ENCODE data around the gene GIMAP8.
A peak's percentile ranks its signal among the peaks of the same experiment; 100 is the strongest.

The GIMAP8 gene

GRCh38 chr7:150412016-150412415, 38.4 kb upstream of the GIMAP8 start:
- DNase-seq = no peak

- no peak for DNase-seq
Measured at GRCh38 chr7:150412518-150413488, 37.6 kb upstream of the GIMAP8 start.

- DNase-seq = no peak
Measured at GRCh38 chr7:150413640-150414081, 36.8 kb upstream of the GIMAP8 start.

DNA sequence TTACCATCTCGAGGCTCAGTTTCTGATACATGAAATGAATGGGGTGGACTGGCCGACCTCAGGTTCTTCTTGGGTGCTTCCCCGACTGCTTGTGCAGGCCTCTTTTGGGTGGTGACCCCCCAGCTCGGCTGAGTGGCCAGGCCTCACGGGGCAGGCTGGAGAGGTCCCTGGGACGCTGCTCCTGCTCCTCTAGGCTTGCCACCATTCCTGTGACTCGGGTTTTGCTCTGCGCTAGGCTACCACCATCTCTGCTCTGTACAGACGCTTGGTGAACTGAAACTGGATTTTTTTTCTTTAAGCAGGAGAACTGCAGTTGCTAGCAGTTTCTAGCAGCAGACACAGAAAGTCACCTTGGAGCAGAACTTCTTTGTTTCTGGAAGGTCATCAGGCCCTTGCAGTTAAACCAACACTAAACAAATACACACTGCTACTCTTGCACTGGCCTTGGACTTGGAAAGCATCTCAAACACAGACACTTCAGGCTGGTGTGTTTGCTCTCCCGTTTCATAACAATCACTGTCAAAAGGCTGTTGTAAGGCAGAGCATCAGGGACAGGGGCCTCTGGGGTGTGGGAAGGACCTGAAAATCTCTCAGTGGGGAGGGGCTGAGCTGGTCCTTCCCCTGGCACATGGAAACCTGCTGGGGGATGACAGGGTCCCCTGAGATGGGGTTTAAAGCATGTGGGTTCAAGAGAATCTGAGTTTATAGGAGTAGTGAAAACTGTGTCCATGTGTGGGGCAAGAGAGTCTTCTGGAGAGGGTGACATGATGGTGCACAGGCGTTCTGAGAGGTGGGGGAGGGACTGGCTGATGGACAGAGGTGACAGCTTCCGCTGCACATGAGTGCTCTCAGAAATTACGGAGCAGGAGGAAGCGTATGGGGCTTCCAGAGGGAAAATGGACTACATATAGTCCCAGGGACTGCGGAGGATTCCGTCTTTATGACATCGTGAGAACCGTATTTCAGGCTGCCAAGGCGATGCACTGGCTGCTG, 35.0 kb upstream of the GIMAP8 start:
- DNase-seq = no peak

- no peak for DNase-seq
Measured at GRCh38 chr7:150417239-150417638, 33.2 kb upstream of the GIMAP8 start.

- no peak for DNase-seq
Measured at GRCh38 chr7:150417863-150418262, 32.6 kb upstream of the GIMAP8 start.

- DNase-seq = no peak
Measured at GRCh38 chr7:150420242-150420641, 30.2 kb upstream of the GIMAP8 start.

- peak; percentile 62 to 84 for DNase-seq
Measured at GRCh38 chr7:150420987-150421674, 29.3 kb upstream of the GIMAP8 start.

DNA sequence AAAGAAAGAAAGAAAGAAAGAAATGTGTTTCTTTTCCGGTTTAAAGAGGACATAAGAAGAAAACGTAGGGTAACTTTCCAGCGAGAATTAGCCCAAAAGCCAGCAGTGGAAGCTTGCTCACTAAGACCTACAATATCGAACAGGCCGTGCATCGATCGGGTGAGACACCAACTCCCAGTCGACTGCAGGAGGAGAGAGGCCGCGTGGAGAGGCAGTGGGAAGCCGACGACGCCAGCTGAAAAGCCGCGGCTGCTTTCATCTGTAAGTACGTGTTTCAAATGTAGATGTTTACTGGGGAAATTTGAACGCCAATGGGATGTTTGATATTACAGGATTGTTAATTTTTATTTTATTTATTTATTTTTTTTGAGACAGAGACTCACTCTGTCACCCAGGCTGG, 28.6 kb upstream of the GIMAP8 start:
- no peak for DNase-seq

DNA sequence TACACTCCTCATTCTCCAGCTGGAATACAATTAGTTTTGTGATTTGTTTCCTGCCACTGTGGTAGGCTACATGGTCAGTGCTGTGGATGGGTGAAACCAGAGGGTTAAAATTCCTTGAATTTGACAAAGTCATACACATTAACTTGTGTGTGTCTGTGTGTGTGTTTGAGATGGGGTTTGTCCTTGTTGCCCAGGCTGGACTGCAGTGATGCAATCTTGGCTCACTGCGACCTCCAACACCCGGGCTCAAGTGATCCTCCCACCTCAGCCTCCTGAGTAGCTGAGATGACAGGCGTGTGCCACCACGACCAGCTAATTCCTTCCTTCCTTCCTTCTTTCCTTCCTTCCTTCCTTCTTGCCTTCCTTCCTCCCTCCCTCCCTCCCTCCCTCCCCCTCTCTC, 24.8 kb upstream of the GIMAP8 start:
- no peak for DNase-seq

GRCh38 chr7:150428671-150429451, 21.6 kb upstream of the GIMAP8 start:
- no peak for DNase-seq

DNA sequence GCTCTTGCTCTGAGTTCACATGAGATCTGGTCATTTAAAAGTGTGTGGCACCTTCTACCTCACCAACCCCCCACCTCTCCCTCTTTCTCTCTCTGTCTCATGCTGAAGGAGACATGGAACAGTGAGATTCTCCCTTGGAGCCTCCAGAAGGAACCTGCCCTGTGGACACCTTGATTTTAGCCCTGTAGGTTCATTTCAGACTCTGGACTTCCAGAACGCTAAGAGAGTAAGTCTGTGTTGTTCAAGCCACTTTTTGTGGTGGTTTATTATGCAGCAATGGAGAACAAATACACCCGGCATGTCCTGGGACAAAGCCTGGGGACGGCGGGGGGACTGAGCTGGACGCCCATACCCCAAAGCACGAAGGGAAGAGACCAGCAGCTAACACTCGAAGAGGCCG, 20.7 kb upstream of the GIMAP8 start:
- no peak for DNase-seq

- no peak for DNase-seq
Measured at GRCh38 chr7:150430465-150431085, 19.9 kb upstream of the GIMAP8 start.

DNA sequence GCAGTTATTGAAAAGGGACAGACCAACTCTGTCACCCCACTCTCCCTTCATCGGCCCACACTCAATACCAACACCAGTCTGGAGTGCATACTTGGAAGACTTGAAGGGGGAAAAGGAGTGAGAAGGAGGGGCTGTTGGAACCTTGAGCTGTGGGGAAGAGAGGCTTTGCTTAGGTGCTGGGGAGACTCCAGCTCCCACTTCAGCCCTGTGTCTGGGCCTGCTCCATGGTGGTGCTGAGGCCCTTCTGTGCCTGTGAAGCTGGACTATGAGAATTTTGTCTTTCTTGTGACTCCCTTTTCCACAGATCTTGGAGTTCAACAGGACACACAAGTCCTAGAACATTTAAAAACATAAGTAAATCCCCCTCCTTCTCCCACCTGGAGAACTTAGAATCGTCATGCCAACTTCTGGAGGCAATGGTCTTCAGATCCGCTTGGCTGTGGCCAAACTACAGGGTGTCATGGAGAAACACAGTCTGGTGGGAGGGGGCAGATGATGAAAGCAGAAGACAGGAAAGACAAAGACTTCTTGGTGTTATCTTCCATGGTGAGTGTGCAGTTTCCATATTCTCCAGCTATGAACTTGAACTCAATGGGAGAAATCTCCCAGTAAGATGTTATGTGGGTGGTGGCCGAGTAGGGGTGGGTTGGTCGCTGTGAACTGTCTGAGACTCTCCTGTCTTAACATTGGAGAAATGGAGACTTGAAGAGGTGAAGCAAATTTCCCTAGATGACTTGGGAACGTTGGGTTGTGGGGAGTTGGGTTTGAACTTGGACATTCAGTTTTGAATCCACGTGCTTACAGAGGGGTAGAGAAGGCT, 18.4 kb upstream of the GIMAP8 start:
- DNase-seq = no peak

DNA sequence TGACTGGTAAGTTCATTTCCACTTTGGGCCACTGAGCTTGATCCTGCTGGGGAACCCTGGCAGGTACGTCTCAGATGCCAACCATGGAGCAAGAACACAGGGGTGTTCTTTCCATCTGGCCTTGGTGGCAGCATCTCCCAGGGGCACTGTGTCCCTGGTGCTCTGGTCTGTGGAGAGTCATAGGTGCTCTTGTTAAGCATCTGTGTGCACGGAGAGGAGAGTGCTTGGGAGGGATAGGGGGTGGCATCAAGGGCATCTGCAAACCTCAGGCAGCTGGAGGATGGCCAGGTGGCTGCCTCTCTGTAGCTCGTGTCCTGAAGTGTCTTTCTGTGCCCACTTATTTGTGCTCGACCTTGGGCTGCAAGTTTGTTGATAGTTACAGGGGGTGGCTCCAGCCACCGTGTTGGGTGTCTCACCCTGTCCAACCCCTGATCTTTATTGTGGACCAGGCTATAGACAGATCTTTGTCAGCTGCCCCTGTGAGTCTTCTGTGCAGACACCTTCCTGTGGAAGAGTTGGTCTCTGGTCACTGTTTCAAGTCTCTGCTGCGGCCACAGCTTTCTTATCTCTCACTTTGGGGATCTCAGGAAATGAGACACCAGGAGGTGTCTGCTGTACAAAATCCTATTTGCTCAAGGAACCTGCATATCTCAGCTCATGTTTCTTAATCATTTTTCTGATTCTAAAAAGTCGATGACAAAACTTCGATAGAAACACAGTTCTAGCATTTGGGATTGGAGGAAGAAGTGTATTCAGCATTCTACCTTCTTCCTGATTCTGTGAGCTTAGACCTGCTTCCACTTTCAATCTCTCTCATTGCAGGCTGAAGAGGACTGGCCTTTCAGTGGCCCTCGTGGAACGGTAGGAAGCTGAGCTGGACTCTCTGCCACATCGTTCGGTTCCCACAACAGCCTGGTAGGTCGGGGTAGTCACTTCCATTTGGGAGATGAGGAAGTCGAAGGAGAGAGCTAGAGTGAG, 17.2 kb upstream of the GIMAP8 start:
- DNase-seq = no peak

DNA sequence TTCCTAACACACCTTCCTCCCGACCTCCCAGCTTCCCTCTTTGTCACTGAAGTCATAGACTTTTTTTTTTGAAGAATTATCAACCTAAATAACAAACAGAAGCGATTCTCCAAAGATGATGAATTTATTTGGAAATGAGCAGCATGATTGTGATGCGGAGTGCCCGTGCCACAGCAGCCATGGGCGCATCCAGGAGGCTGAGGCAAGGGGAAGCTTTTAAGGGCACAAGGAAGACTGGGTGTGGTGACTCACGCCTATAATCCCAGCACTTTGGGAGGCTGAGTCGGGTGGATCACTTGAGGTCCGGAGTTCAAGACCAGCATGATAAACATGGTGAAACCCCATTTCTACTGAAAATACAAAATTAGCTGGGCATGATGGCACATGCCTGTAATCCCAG, 16.2 kb upstream of the GIMAP8 start:
- no peak for DNase-seq

- no peak for DNase-seq
Measured at GRCh38 chr7:150435047-150435389, 15.4 kb upstream of the GIMAP8 start.

DNA sequence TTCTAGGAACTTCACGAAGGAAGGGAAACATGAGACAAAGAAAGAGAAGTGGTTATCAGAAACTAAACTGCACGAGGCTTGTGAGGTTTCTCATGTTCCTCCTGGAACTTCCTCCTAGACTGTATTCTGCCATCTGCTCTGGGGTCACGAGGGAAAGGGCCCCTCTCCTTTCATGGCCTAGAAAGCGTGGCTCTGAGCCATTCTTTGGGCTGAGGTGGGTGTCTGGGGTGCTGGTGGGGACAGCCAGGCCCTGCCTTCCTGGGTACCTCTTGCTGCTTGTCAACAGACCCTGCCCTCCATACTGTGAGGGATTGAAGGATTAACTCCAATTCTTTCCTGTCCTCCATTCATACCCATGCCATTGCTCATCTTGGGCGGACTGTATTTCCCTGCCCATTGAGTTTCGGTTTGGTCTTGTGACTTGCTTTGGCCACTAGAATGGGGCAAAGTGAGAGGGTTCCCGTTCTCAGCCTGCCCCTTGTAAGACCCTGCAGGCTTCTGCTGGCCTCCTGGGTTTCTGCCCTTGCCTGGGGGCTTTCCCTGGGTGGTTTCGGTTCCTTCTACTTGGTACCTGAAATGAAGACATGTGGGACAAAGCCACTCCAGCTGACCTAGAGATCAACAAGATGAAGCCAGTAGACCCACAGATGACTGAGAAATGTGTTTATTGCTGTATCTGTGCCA, 14.9 kb upstream of the GIMAP8 start:
- DNase-seq = peak in 1 of 2 donors; percentile 34

DNA sequence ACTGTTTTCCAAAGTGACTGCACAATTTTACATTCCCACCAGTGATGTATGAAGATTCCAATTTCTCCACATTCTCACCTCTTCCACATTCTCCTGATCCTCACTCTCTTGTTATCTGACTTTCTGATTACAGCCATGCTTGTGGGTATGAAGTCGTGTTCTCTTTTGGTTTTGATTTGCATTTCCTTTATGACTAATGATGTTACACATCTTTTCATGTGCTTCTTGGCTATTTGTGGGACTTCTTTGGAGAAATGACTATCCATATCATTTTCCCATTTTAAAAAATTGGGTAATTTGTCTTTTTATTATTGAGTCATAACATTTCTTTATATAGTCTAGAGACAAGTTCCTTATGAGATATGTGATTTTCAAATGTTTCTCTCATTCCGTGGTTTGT, 10.5 kb upstream of the GIMAP8 start:
- DNase-seq = no peak

Data from hippocampal formation (tissue), 2 donors.